HS-5 (cell line): ENCODE data around the gene HDLBP.
"Not testable (repeated sequence)": the region's sequence is repeated elsewhere in the genome, so short reads cannot be mapped to it uniquely, and the experiment has no call there.

Source experiments
- DNase-seq: peaks from one replicate; pipeline ENCODE4 v3.0.0-alpha.2; 2012; ENCODE audit warnings: low read depth

The HDLBP gene

DNA sequence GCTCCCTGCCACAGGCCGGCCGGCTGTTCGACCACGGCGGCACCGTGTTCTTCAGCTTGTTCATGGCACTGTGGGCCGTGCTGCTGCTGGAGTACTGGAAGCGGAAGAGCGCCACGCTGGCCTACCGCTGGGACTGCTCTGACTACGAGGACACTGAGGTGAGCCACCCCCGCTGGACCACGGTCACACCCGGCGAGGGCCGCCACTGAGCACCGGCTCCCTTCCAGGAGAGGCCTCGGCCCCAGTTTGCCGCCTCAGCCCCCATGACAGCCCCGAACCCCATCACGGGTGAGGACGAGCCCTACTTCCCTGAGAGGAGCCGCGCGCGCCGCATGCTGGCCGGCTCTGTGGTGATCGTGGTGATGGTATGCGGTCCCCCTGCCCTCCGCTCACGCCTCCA lies 106.2 kb downstream of the HDLBP start:
- DNase-seq = no peak

GRCh38 chr2:241208058-241208457 lies 107.4 kb downstream of the HDLBP start:
- no peak for DNase-seq

DNA sequence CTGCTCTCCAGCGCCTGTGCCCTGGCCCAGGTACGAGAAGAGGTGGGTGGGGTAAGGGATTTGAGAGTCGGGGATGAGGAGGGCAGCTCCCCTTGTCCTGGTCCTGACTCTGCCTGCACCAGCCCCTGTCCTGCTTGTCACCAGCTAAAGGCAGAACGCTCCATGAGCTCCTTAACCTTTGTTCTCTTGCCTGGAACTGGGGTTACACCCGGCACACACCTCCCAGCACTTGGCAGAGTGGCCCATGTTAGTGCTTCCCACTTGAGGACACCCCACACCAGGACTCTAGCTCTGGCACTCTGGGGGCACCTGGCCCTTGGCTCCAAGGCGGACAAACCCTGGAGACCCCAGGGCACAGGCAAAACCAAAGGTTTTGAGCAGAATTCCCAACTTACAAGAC lies 107.8 kb downstream of the HDLBP start:
- no peak for DNase-seq

- DNase-seq = no peak
Measured at GRCh38 chr2:241207151-241207550, 108.3 kb downstream of the HDLBP start.

DNA sequence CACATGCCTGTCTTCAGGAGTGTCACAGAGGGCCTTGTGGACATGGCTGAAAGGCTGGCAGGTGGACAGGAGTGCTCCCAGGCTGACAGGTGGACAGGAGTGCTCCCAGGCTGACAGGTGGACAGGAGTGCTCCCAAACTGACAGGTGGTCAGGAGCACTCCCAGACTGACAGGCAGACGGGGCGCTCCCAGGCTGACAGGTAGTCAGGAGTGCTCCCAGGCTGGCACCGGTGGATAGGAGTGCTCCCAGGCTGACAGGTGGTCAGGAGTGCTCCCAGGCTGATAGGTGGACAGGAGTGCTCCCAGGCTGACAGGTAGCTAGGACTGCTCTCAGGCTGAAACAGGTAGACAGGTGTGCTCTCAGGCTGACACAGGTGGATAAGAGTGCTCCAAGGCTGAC lies 110.4 kb downstream of the HDLBP start:
- DNase-seq = no peak

GRCh38 chr2:241204490-241204889 lies 111.0 kb downstream of the HDLBP start:
- DNase-seq = no peak

DNA sequence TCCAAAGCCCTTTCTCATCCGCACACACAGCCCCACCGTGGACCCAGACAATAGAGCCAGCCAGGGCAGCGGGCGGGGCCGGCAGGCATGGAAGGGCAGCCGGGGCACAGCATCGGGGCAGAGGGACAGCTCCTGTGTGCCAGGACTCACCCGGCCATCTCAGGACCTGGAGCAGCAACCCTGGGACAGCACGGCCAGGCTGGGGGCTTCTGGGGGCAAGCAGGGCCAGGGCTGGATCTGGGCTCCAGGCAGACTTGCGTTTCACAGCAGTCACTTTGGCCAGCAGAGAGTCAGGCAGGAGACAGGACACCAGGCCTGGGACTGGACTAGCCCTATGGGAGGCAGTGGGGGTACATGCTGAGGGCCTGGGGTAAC lies 111.5 kb downstream of the HDLBP start:
- DNase-seq = no peak

DNA sequence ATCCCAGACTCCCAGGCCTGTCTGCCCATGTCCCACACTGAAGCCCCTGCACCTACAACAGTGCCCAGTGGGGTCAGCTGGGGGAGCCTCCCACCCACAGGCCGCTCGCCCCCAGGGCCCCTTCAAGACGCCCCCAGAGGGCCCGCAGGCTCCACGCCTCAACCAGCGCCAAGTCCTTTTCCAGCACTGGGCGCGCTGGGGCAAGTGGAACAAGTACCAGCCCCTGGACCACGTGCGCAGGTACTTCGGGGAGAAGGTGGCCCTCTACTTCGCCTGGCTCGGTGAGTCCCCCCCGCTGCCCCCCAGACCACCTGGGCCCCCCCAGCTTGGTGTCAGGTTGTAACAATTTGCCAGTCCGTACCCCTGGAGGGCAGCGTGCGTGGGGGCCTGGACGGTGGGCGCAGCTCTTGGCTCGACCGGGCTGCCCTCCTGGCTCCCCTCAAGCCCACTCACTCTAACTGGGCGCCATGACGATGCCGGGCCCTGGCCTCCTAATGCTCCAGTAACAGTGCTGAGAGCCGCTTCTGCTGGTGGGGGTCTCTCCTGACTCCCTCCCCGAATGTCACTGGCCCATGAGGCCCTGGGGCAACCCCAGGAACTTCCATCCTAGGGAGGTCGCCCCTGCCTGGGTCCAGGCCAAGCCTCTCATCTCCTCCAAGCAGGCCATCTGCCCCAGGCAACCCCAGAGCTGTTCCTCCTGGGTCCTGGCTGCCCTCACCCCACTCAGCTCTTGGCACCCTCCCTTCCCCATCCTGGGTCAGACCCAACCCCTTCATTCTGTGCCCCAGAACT lies 112.1 kb downstream of the HDLBP start:
- DNase-seq = no peak

- DNase-seq = no peak
Measured at GRCh38 chr2:241202681-241203080, 112.8 kb downstream of the HDLBP start.

GRCh38 chr2:241202268-241202585 lies 113.2 kb downstream of the HDLBP start:
- DNase-seq = no peak

GRCh38 chr2:241201445-241202267 lies 113.8 kb downstream of the HDLBP start:
- no peak for DNase-seq

GRCh38 chr2:241200822-241201395 lies 114.6 kb downstream of the HDLBP start:
- DNase-seq = no peak

- DNase-seq = no peak
Measured at GRCh38 chr2:241199897-241200821, 115.3 kb downstream of the HDLBP start.

GRCh38 chr2:241199286-241199685 lies 116.2 kb downstream of the HDLBP start:
- no peak for DNase-seq

- DNase-seq = no peak
Measured at GRCh38 chr2:241198381-241199279, 116.8 kb downstream of the HDLBP start.

DNA sequence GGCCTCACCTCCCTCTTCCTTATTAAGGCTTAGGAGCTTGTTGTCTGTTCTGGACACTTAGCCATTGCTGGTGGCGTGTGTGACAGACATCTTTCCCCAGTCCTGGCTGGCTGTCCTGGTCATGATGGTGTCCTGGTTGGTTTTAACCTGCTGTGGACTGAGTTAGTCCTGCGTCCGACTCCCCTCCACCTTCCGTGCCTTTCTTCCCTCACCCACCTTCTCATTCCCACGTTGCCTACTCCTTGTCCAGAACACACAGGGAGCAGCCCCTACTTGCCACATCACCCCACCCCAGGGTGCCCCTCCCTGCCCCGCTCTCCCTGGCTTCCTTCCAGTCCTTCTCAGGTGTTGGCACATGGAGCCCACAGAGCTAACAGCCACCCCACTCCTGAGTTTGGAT lies 117.5 kb downstream of the HDLBP start:
- DNase-seq = no peak

DNA sequence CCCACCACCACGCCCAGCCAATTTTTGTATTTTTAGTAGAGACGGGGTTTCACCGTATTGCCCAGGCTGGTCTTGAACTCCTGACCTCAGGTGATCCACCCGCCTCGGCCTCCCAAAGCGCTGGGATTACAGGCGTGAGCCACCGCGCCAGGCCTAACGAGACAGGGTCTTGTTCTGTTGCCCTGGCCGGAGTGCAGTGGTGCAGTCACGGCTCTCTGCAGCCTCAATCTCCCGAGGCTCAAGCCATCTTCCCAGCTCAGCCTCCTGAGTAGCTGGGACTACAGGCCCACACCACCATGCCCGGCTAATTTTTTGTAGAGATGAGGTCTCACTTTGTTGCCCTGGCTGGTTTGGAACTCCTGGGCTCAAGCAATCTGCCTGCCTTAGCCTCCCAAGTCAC lies 118.2 kb downstream of the HDLBP start:
- not testable (repeated sequence) for DNase-seq

GRCh38 chr2:241195506-241196130 lies 119.9 kb downstream of the HDLBP start:
- no peak for DNase-seq

- DNase-seq = no peak
Measured at GRCh38 chr2:241194811-241195210, 120.7 kb downstream of the HDLBP start.

DNA sequence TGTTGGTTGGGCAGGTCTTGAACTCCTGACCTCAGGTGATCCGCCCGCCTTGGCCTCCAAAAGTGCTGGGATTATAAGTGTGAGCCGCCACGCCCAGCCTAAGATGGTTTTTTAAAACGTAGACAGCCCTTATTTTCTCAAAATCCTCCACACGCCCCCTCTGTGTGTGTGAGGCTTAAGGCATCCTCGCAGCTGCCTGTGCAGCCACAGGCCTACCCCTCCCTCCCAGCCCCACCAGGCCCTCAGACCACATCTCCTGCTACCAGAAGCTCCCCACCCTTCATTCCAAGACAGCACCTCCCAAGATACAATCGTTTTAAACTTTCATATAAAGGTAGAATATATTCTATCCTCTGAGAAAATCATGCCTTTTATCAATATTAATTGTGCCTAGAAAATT lies 122.2 kb downstream of the HDLBP start:
- no peak for DNase-seq

DNA sequence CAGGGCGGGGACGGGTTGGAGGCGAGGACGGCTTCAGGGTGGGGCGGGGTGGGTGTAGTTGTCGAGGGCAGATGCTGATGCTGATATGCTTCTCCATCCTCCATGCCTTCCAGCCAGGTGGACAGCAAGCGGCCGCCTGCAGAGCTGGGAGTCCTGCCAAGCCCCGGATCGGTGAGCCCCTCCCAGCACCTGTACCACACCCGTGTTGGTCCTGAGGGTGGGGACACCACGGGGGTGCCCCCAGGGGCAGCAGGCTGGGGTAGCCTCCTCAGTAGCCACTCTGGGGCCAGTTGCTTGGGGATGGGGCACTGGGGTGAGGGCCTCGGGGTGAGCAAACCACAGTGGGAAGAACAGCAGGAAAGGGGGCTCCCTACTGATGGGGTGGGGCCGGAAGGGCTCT lies 124.4 kb downstream of the HDLBP start:
- DNase-seq = no peak
